RWPE1 (cell line): ENCODE data around the gene SLC47A2.

Experiments used
- CTCF ChIA-PET: fragments of 350-600 bp; sonication (Branson Sonifier 250); formaldehyde crosslinking; extraction: SDS; loops from one replicate; lab custom pipeline; 2021; lab: Yijun Ruan, JAX
- POLR2A ChIA-PET: fragments of 400-600 bp; formaldehyde crosslinking; extraction: SDS; loops from one replicate; lab custom pipeline; 2020; ENCODE audit warnings: antibody characterized with exemption; ENCODE audit not compliant: low non-redundant PET; lab: Yijun Ruan, JAX
- DNase-seq: peaks from one replicate; pipeline ENCODE4 v3.0.0; 2012; ENCODE audit warnings: low spot score
- H3K27ac ChIP-seq: fragments of 450-650 bp; 2 replicates; pipeline ENCODE4 v1.5.1; 2017
- CTCF ChIP-seq: fragments of 450-650 bp; conservative IDR thresholded peaks from 2 replicates; pipeline ENCODE4 v1.5.1; 2017; ENCODE audit warnings: low read depth, mild to moderate bottlenecking

Gene SLC47A2

DNA sequence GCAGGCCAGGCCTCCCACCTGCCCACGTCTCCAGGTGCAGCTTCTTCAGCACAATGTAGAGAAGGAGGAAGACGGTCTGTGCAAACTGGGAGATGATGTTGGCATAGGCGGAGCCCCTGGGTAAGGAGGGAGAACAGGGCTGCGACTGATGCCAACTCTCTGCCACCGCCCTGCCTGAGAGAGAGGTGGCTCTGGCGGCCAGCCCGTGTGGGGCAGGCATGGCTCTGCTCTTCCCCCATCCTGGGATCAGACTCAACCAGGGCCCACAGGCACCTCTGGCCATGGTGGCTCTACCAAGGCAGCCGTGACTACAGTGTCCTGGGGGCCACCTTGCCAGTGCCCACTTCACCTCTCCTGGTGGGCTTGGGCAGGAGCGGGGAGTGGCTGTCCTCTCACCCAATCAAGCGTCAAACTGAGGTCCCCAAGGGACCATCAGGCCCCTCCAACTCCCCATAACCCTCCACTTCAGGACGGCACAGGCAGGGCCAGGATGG is 8.6 kb downstream of the SLC47A2 start:
- H3K27ac ChIP-seq, result peak overlapping the region; percentile 96
- no peak for DNase-seq
- POLR2A ChIA-PET, result interaction anchor here (0.6 kb wide), 1 partner anchor 46 kb away, joined by 3 read pairs; no protein-coding TSS in a partner anchor
- no peak for TF ChIP-seq CTCF
- CTCF ChIA-PET, result interaction anchor here (0.9 to 1.0 kb wide), 2 partner anchors 9 to 11 kb away, joined by 4 to 6 read pairs; no protein-coding TSS in a partner anchor

DNA sequence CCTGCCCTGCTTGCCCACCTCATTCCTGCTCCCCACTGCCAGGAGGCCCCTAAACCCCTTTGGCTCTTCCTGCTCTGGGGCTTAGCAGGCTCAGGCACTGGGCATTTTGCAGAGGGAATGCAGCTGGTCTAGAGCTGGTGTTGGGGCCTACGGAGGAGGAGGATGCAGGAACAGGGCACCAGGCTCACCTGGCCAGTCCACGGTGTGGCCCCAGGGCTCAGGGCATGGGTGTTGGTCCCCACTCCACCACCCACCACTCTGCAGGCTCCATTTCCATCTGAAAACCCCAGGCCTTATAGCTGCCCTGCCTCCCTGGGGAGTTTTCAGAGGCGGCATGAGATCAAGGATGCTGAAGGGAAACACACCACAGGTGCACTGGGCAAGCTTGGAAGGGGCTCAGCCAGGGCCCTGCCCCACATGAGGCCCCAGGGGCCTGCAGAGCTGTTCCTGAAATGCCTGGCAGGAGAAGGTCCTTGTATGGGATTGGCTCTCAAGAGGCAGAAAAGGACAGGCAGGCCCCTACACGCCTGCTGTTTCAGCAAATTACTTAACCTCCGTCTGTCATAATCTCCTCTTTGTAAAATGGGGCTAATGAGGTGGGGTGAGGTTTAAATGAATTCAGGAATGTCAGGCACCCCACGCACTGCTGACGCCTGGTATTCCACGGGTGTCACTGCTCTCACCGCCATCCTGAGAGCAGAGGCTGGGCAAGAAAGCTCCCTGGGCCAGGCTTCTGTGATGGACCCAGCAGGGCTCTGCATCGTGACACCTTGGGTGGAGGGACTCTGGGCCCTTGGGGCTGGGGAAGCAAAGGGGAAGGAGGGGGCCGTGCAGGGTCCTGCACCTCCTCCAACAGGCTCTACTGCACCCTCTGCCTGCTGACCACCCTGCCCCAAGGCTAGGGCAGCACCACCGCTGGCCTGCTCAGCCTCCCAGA is 9.3 kb downstream of the SLC47A2 start:
- peak; percentile 88 for DNase-seq
- TF ChIP-seq CTCF, result no peak
- H3K27ac ChIP-seq, result peak overlapping the region; percentile 96

GRCh38 chr17:19705771-19706770 is 10.3 kb downstream of the SLC47A2 start:
- ChIA-PET POLR2A (no interaction called here), CTCF (interaction anchor here (0.6 kb wide), 1 partner anchor 12 kb away, joined by 3 read pairs; no protein-coding TSS in a partner anchor)
- DNase-seq, result no peak
- H3K27ac ChIP-seq, result peak overlapping the region; percentile 96
- no peak for TF ChIP-seq CTCF

More for the DNA sequence above, 9.3 kb downstream of the SLC47A2 start:
- ChIA-PET POLR2A (interaction anchor here (0.6 kb wide), 1 partner anchor 46 kb away, joined by 3 read pairs; no protein-coding TSS in a partner anchor), CTCF (interaction anchor here (0.6 to 1.0 kb wide), 3 partner anchors 8 to 12 kb away, joined by 3 to 6 read pairs (median 4); no protein-coding TSS in a partner anchor)

DNA sequence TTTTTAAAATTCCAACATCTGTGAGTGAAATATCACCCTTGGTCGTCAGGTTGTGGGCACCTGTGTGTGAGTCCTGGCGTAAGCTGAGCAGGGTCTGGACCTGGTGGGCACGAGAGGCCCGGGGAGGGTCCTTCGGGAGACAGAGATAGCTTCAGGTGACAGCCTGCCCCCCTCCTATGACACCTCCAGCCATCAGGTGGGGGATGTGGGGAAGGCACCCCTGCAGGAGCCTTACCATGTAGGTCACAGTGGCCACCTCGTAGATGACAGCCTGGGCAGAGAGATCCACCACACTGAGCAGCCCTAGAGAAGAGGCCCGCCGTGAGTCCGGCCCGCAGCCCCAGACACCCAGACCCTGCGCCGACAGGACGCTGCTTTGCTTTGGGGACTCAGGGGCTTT is 11.2 kb downstream of the SLC47A2 start:
- no peak for TF ChIP-seq CTCF
- no peak for DNase-seq
- ChIA-PET CTCF (no interaction called here), POLR2A (no interaction called here)
- H3K27ac ChIP-seq, result peak overlapping the region; percentile 96

GRCh38 chr17:19703828-19704613 is 12.4 kb downstream of the SLC47A2 start:
- ChIA-PET CTCF (no interaction called here), POLR2A (no interaction called here)
- no peak for DNase-seq
- no peak for TF ChIP-seq CTCF
- H3K27ac ChIP-seq, result peak overlapping the region; percentile 96
